CD4-positive, alpha-beta T cell treated with Interleukin-1 beta for 1 hour (primary cell): Measurements from ENCODE around the gene GPER1.
"Not testable (repeated sequence)": the region's sequence is repeated elsewhere in the genome, so short reads cannot be mapped to it uniquely, and the experiment has no call there.

Experiments used
- DNase-seq, 2 donors: peaks; one replicate each; pipeline ENCODE4 v3.0.0-alpha.2; 2020 to 2022

GPER1 gene

DNA sequence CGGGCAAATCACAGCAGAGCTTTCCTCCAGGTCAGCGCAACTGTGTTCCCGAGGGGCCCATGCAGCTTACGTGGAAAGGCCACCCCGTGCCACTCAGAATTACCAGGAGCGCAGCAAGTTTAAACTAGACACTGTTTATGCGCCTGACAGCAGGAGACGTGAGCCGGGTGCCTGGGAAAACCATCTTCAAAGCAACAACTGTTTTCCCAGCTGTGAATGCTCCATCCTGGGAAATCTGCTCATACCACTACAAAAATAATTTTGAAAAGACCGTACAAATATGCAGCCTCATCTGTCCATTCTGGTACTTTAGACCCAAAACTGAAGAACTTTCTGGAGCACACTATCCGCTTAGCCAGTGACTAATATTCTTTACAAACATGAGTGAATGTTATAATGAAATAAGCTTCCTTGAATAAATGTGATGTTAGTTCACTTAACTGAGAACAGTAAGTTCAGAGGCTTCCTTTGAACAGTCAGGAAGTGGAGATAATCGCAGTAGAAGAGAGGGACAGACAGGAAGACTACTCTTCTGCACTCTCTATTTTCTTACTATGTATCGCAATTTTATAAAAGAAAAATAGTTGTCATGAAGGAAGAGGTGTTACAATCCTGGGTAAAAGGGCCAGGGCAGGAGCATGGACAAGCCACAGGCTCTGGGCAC lies 16.7 kb downstream of the GPER1 start:
- DNase-seq, result no peak

- no peak for DNase-seq
Observed at GRCh38 chr7:1105189-1105588, 17.3 kb downstream of the GPER1 start.

- DNase-seq, result no peak
Observed at GRCh38 chr7:1106063-1106792, 18.3 kb downstream of the GPER1 start.

DNA sequence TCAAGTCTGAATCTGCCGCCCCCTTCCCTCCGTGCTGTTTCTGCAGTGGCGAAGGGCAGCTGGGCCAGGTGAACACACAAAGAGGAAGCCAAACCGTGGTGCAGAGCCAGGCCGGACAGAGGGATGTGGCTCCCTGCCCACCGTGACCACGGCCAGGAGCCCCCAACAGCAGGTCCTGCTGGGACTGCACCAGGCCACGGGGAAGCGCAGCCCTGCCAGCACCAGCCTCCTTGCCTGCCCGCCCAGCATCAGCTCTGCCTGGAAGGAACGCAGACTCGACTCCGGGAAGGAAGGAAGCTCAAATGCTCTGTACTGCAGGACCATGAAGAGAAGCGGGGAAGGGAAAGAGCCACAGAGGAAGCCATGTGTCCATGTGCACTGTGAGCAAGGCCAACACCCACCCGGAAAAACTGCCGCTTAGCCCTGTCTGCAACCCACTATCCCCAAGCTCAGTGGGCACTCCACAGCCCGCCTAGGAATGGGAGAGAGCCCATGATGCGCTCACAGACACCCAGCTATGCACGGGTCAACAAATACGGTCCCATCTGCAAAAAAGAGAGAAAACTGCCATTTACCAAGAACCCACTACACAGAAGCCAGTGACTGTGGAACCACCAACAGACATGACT lies 19.0 kb downstream of the GPER1 start:
- DNase-seq, result no peak

GRCh38 chr7:1108264-1108920 lies 20.5 kb downstream of the GPER1 start:
- DNase-seq, result no peak

- DNase-seq, result no peak
Observed at GRCh38 chr7:1109581-1110310, 21.8 kb downstream of the GPER1 start.

DNA sequence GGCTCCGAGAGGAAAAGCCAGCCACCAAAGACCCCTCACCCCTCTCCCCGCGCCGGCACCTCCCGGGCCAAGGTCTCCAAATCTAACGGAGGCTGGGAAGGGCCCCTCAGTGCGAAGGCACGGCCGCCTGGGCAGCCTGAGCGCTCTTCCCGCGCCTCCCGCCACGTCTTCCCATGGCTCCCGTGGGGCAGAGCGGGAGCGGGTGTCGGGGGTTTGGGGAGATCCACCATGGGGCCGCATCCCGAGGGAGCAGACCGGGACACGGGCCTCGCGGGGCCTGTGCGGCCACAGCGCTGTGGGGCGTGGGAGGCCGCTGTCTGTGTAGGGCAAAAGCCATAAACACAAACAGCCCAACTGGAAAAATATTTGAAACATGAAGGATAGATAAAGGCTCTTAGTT lies 22.4 kb downstream of the GPER1 start:
- DNase-seq, result no peak

DNA sequence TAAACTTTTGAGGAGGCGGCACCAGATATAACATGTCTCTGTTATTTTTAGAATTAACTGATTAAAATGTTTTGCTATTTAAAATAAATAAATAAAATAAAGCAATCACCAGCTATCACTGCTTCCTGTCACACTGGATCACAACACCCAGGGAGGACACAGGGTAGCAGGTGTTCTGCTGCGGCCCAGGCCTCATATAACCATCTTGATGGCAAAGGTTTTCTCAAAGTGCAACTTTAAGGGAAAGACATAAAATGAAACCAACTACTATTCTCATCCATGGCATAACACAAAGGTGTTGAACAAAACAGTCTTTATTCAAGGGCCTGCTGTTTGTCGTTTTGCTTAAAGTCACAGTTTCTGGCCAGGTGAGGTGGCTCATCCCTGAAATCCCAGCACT lies 23.2 kb downstream of the GPER1 start:
- DNase-seq, result no peak

DNA sequence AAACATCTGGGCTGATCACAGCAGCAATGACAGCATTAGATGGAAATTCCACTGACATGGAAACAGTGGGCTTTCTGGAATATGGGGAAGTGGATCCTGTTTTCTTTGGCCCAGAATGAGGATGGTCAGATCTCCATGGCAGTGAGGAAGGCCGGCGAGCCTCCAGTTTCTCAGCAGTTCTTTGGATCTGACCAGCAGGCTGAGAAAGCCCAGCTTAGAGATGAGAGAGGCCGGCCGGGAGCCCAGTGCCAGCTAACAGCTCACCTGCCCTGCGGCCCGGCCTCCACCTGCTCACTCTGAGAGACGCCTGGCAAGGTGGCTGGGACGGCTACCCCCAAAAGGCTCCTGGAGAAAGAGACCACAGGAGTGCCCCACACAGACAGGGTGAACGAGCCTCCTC lies 24.2 kb downstream of the GPER1 start:
- no peak for DNase-seq

DNA sequence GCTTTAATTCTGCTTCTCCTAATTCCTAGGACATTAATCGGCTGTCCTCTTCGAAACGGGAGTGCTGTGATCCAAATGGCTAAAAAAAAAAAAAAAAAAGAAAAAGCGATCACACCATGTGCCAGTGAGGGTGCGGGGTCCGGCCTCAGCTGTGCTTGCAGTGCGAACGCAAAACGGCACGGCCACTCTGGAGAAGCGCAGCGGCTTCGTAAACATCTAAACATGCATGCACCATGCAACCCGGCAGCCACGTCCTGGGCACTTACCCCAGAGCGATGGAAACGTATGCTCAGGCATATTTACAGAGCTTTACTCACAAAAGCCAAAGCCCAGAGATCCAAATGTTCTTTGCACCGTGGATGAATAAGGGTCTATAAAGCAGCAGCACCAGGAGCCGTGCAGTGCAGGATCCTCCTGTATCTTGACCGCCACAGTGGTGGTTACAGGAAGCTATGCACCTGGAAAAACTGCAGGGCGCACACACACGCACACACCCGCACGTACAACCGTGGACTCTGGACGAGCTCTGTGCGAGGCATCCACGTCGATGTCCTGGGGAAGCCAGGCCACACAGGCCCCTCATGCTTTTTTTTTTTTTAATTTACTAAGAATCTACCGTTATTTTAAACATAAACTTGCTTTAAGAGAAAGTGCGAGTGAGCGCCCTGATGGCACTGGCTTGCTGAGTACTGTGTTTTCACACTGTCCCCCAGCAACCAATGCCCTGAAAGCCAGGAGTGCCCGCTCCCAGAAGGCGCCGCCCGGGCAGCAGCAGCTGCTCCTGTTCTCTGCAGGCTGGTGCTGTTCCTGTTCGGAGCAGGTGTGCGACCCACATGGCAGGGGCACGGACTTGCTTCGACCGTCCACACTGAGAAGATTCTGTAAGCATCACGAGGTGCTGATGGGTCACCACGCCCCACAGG lies 25.0 kb downstream of the GPER1 start:
- DNase-seq, result no peak

DNA sequence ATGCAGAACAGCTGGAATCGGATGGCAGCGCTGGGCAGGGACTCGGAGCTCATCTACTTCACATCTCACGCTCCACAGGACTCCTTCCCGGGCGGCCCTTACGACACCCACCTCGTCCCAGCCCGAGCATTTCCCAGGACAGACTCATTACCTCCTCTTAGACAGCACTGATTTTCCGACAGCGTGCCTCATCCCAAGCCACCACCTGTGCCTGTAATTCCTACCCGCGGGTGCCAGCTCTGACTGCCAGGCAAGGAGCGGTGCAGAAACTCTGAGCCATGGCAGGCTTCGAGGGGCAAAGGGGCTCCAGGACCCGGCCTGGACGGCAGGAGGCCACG lies 25.6 kb downstream of the GPER1 start:
- no peak for DNase-seq

- no peak for DNase-seq
Observed at GRCh38 chr7:1114088-1114487, 26.2 kb downstream of the GPER1 start.

DNA sequence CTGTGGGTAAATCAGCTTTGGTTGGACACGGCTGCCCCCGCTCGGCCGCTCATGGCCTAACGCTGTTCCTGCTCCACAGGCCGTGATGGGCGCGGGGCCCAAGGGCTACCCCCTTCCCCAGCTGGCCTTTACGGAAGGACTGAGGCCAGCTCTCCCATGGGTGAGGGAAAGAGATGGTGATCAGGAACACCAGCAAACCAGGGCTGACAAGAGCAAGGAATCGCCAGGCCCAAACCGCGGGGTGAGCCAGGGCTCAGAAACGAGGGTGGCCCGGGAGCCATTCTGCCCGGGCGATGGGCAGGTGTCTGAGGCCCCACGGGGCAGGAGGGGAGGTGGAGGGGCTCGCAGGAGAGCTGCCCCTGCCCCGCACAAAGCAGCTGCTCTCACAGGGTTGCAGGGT lies 26.6 kb downstream of the GPER1 start:
- no peak for DNase-seq

DNA sequence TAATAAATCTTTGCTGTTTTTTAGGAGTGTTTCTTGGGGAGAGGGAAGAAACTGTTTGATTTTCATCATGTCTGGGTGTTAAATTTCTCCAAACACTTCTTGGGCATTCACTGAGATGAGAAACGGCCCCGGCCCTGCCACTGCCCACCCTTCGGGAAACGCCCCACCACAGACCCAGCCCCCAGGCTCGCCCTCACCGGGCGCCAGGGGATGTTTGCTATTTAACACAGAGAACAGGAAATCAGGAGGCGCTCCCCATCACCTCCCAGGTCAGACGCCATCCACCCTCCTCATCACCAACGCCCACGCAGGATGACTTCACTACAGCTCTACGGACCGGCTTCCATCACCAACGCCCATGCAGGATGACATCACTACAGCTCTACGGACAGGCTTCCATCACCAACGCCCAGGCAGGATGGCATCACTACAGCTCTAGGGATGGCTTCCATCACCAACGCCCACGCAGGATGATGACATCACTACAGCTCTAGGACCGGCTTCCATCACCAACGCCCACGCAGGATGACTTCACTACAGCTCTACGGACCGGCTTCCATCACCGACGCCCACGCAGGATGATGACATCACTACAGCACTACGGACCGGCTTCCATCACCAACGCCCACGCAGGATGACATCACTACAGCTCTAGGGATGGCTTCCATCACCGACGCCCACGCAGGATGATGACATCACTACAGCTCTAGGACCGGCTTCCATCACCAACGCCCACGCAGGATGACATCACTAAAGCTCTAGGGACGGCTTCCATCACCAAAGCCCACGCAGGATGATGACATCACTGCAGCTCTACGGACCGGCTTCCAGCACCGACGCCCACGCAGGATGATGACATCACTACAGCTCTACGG lies 27.5 kb downstream of the GPER1 start:
- not testable (repeated sequence) for DNase-seq

- DNase-seq, result not testable (repeated sequence)
Observed at GRCh38 chr7:1116383-1117008, 28.6 kb downstream of the GPER1 start.

- no peak for DNase-seq
Observed at GRCh38 chr7:1117321-1117928, 29.5 kb downstream of the GPER1 start.

- no peak for DNase-seq
Observed at GRCh38 chr7:1119201-1119600, 31.3 kb downstream of the GPER1 start.

DNA sequence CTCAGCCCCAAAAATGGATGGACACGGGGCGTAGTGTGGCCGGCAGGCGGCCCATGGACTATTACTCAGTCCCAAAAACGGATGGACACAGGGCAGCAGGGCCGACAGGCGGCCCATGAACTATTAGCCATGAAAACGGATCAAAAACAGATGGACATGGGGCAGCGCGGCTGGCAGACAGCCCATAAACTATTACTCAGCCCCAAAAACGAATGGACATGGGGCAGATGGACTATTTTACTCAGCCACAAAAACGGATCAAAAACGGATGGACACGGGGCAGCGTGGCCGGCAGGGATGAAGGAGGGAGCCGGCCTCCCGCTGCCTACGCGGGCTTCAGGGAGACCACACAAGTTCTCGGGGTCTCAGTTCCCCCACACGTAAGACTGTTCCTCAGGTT lies 32.9 kb downstream of the GPER1 start:
- DNase-seq, result no peak

GRCh38 chr7:1121476-1121875 lies 33.6 kb downstream of the GPER1 start:
- no peak for DNase-seq
